K562 (cell line): ENCODE measurements around the gene FAM20B. TPM values are rescaled to one million over a fixed set of nuclear protein-coding genes. Genes with fewer than 3 reads are reported as not detected.

Source experiments
- ATAC-seq: fragments of 200-7000 bp; cut with Tn5 transposase; 3 replicates; pipeline ENCODE4 v1.9.1; 2020; ENCODE audit warnings: moderate library complexity
- BruUV-seq: library from RNA; stranded (reverse); fragments of 400-500 nt; replicated peaks from 2 replicates; lab custom pipeline; 2021; lab: Mats Ljungman, UMichigan
- CTCF ChIA-PET: fragments of 300-600 bp; formaldehyde crosslinking; extraction: SDS; loops from one replicate; lab custom pipeline; 2021; ENCODE audit warnings: low intra/inter-chr PET ratio; lab: Yijun Ruan, JAX
- POLR2A ChIA-PET: fragments of 300-600, 350-650 bp; sonication (Branson Sonifier 250); formaldehyde crosslinking; extraction: SDS; loops from one replicate; lab custom pipeline; 2021; ENCODE audit warnings: antibody characterized with exemption, inconsistent platforms; lab: Yijun Ruan, JAX
- DNase-seq, 4 experiments: peaks; one replicate each; pipeline versions ENCODE4 v3.0.0 to v3.0.0-alpha.2; 2011 to 2018; ENCODE audit warnings: low spot score in 3 of 4, mixed read lengths in 3 of 4; ENCODE audit errors: extremely low read depth in 1 of 4
- FAIRE-seq: peaks from 2 replicates; lab custom pipeline; 2011; peaks lifted over from hg19 to GRCh38; lab: Jason Lieb, UNC
- H2AFZ ChIP-seq: 2 replicates; pipeline ENCODE4 v1.6.0; 2011; ENCODE audit warnings: low read depth, low read length, control low read depth, inconsistent platforms
- H3K27ac ChIP-seq: fragments of 200-600 bp; 3 replicates; pipeline ENCODE4 v1.8.0; 2011; ENCODE audit warnings: low read depth, mild to moderate bottlenecking, control low read depth, inconsistent platforms, low read length, moderate library complexity, mixed read lengths; ENCODE audit errors: extremely low read depth
- H3K27me3 ChIP-seq, 2 experiments: fragments of 300-600 bp in 1 of 2; 2 replicates in 1 of 2; 3 replicates in 1 of 2; pipeline versions ENCODE4 v1.6.0 to v1.8.0; 2011; ENCODE audit warnings: inconsistent platforms in 2 of 2, low read length in 2 of 2, mild to moderate bottlenecking in 1 of 2, mixed read lengths in 1 of 2, moderate library complexity in 1 of 2; ENCODE audit not compliant: control insufficient read depth in 2 of 2, insufficient read depth in 2 of 2
- H3K36me3 ChIP-seq: fragments of 300-600 bp; 3 replicates; pipeline ENCODE4 v1.8.0; 2011; ENCODE audit warnings: mild to moderate bottlenecking, low read length, inconsistent platforms; ENCODE audit not compliant: control insufficient read depth, insufficient read depth
- H3K4me1 ChIP-seq, 2 experiments: fragments of 200-600 bp in 1 of 2; replicated peaks in 1 of 2; 2 replicates in 1 of 2; 3 replicates in 1 of 2; pipeline versions ENCODE4 v1.5.1 to v1.8.0; 2011; ENCODE audit warnings: inconsistent platforms in 2 of 2, low read length in 2 of 2, mild to moderate bottlenecking in 1 of 2, mixed read lengths in 1 of 2, moderate library complexity in 1 of 2; ENCODE audit not compliant: control insufficient read depth in 2 of 2, insufficient read depth in 2 of 2
- H3K4me2 ChIP-seq: 2 replicates; pipeline ENCODE4 v1.6.1; 2011; ENCODE audit warnings: low read length, control low read depth, inconsistent platforms, mixed read lengths; ENCODE audit not compliant: insufficient read depth
- H3K4me3 ChIP-seq: fragments of 200-600 bp; sonication (generic), shearing (Covaris generic); 2 replicates; pipeline ENCODE4 v1.5.1; 2016; ENCODE audit warnings: control low read depth, inconsistent platforms
- H3K79me2 ChIP-seq: fragments of 200-600 bp; 3 replicates; pipeline ENCODE4 v1.8.0; 2011; ENCODE audit warnings: low read length, inconsistent platforms; ENCODE audit not compliant: control insufficient read depth, insufficient read depth
- H3K9ac ChIP-seq, 2 experiments: 2 replicates each; pipeline versions ENCODE4 v1.6.0 to v1.6.1; 2011; ENCODE audit warnings: low read depth in 2 of 2, low read length in 2 of 2, control low read depth in 1 of 2, inconsistent platforms in 1 of 2, mild to moderate bottlenecking in 1 of 2, mixed read lengths in 1 of 2; ENCODE audit not compliant: insufficient read depth in 1 of 2
- H3K9me1 ChIP-seq: one replicate; pipeline ENCODE4 v1.6.0; 2011; ENCODE audit warnings: inconsistent platforms, mild to moderate bottlenecking, low read length, moderate library complexity; ENCODE audit not compliant: control insufficient read depth, insufficient read depth
- H3K9me3 ChIP-seq: replicated peaks from 2 replicates; pipeline ENCODE4 v1.5.1; 2011; ENCODE audit warnings: low read depth, low read length, inconsistent platforms; ENCODE audit not compliant: control insufficient read depth, insufficient read depth
- H4K20me1 ChIP-seq: replicated peaks from 2 replicates; pipeline ENCODE4 v1.6.1; 2011; ENCODE audit warnings: low read length, inconsistent platforms, mixed read lengths; ENCODE audit not compliant: control insufficient read depth, insufficient read depth
- CEBPG ChIP-seq, 3 experiments: fragments of 200-800 bp in 1 of 3; sonication (Bioruptor generic) in 1 of 3; sonication (generic) in 1 of 3; formaldehyde crosslinking in 1 of 3; IDR thresholded peaks in 2 of 3; conservative IDR thresholded peaks in 1 of 3; 2 replicates each; pipeline versions ENCODE4 v1.6.1 to v1.8.0; 2016 to 2022; ENCODE audit warnings: missing compliant biosample characterization in 2 of 3, missing genetic modification characterization in 2 of 3, mild to moderate bottlenecking in 1 of 3, missing genetic modification reagents in 1 of 3
- CSDE1 ChIP-seq, 2 experiments: fragments of 450-650 bp; IDR thresholded peaks; 2 replicates each; pipeline ENCODE4 v1.6.1; 2016; ENCODE audit warnings: mild to moderate bottlenecking in 1 of 2
- E2F1 ChIP-seq: sonication (generic); formaldehyde crosslinking; IDR thresholded peaks from 2 replicates; pipeline ENCODE4 v1.8.1; 2023; ENCODE audit warnings: mild to moderate bottlenecking, missing genetic modification reagents, moderate library complexity
- EP300 ChIP-seq: IDR thresholded peaks from 2 replicates; pipeline ENCODE4 v1.6.1; 2012; ENCODE audit warnings: low read length, improper control_type of control experiment
- ETS1 ChIP-seq: conservative IDR thresholded peaks from 2 replicates; pipeline ENCODE4 v1.6.1; 2011; ENCODE audit warnings: low read depth, mild to moderate bottlenecking, low read length; ENCODE audit not compliant: control insufficient read depth
- HNRNPH1 ChIP-seq: fragments of 200-400 bp; formaldehyde crosslinking; optimal IDR thresholded peaks from 2 replicates; pipeline ENCODE3; 2017; ENCODE audit warnings: low read depth, mild to moderate bottlenecking, low read length, moderate library complexity
- KDM4B ChIP-seq, 2 experiments: fragments of 450-650 bp in 1 of 2; sonication (generic) in 1 of 2; IDR thresholded peaks; 2 replicates each; pipeline ENCODE4 v1.6.1; 2016 to 2017; ENCODE audit warnings: borderline replicate concordance in 2 of 2, antibody characterized with exemption in 1 of 2, low read depth in 1 of 2, mild to moderate bottlenecking in 1 of 2
- PHF8 ChIP-seq: fragments of 200-600 bp; sonication (generic); IDR thresholded peaks from 2 replicates; pipeline ENCODE4 v1.6.1; 2012; ENCODE audit warnings: mixed run types, mild to moderate bottlenecking, inconsistent platforms, low read length, moderate library complexity, borderline replicate concordance
- POLR3G ChIP-seq: IDR thresholded peaks from 2 replicates; pipeline ENCODE4 v1.6.1; 2011; ENCODE audit not compliant: insufficient read length, insufficient replicate concordance; ENCODE audit errors: extremely low read depth
- TRIM24 ChIP-seq, 2 experiments: fragments of 450-650 bp; IDR thresholded peaks; 2 replicates each; pipeline ENCODE4 v1.6.1; 2016
- ZFP30 ChIP-seq: fragments of 250-450 bp; sonication (Bioruptor Pico); IDR thresholded peaks from 2 replicates; pipeline ENCODE4 v1.8.0; 2022; ENCODE audit warnings: moderate library complexity, mild to moderate bottlenecking, inconsistent platforms, borderline replicate concordance
- ZNF174 ChIP-seq: fragments of 250-450 bp; sonication (Bioruptor Pico); IDR thresholded peaks from 2 replicates; pipeline ENCODE4 v1.4.0; 2020; ENCODE audit warnings: mild to moderate bottlenecking
- ZNF445 ChIP-seq: fragments of 250-450 bp; sonication (Bioruptor Pico); IDR thresholded peaks from 2 replicates; pipeline ENCODE4 v1.4.0; 2020; ENCODE audit warnings: low read depth, mild to moderate bottlenecking, moderate library complexity
- ZNF512 ChIP-seq: IDR thresholded peaks from 2 replicates; pipeline ENCODE4 v1.6.1; 2016; ENCODE audit warnings: missing genetic modification characterization, missing compliant biosample characterization
- ZNF699 ChIP-seq: fragments of 250-450 bp; sonication (Bioruptor Pico); IDR thresholded peaks from 2 replicates; pipeline ENCODE4 v1.8.0; 2021; ENCODE audit warnings: mild to moderate bottlenecking, moderate library complexity; ENCODE audit not compliant: insufficient replicate concordance
- WGBS: fragments of 100-300 bp; shearing (Covaris generic); methylation state at CpG from one replicate; pipeline ENCODE4 v1.1.6; 2016; ENCODE audit warnings: low coverage, mixed read lengths; ENCODE audit not compliant: insufficient coverage; ENCODE audit errors: missing lambda C conversion rate; 5-methylcytosine and 5-hydroxymethylcytosine counted together
- in situ Hi-C: fragments of 300-500 bp; cut with MboI; formaldehyde crosslinking; loops from 4 replicates; pipeline ENCODE4 v1.15.0; 2018; ENCODE audit warnings: inconsistent platforms, mixed read lengths
- intact Hi-C: fragments of 100-400 bp; cut with micrococcal nuclease; formaldehyde crosslinking; loops from 2 replicates; pipeline ENCODE4 v1.14.2; 2022
- polyA plus RNA-seq, 8 experiments: library from polyadenylated mRNA; depleted of rRNA in 4 of 8; stranded (reverse) in 5 of 8; unstranded in 3 of 8; fragments of >200 nt; fragmentation: Nextera tagmentation in 2 of 8; fragmentation: Illumina TruSeq in 1 of 8; extraction: Ambion mirVana in 2 of 8; extraction: Trizol in 1 of 8; gene quantifications; 2 replicates each; pipeline versions ENCODE4 v1.2.1 to v1.2.3, GENCODE V29; 2011 to 2014; ENCODE audit warnings: inconsistent platforms in 1 of 8, missing spikeins in 1 of 8
- total RNA-seq, 7 experiments: library from RNA; depleted of rRNA in 6 of 7; stranded (reverse); fragments of >200 nt in 6 of 7; fragmentation: Illumina TruSeq in 2 of 7; extraction: Trizol in 2 of 7; gene quantifications; 2 replicates each; pipeline versions ENCODE4 v1.2.1 to v1.2.3, GENCODE V29; 2011 to 2021; ENCODE audit warnings: low replicate concordance in 1 of 7

FAM20B gene
- total and polyA plus RNA-seq, 9 of the 15 experiments (the other 6 are each of a cell fraction or from before 2014, with no cell fraction given), result 7.2 to 67.5 (median 42.9) TPM

GRCh38 chr1:178993559-178993958, 32.1 kb upstream of the FAM20B start:
- Histone ChIP-seq H3K4me2 (no peak overlapping the region), H3K9me3 (no peaks in the 10 kb centered on the region; the same call in 1 of the 2 replicates), H3K4me3 (no peak overlapping the region), H4K20me1 (no peaks in the 10 kb centered on the region), H3K36me3 (no peaks in the 10 kb centered on the region), H3K4me1 (no peaks in the 10 kb centered on the region), H3K79me2 (no peaks in the 10 kb centered on the region), H3K9ac (no peak overlapping the region), H3K27ac (no peak overlapping the region), H3K9me1 (no peaks in the 10 kb centered on the region), H2AFZ (no peak overlapping the region), H3K27me3 (no peaks in the 10 kb centered on the region)
- TF ChIP-seq ZNF512 (no peak), E2F1 (no peak), ZNF174 (CRISPR knock-in tag) (no peak), HNRNPH1 (no peak), TRIM24 (IDR thresholded peaks at IDR 0.05) (peak; percentile 83 to 89; a peak in 2 of 4 replicates), PHF8 (no peak), EP300 (0 out of 2 replicates have a peak, but pooled peaks have one; percentile 17), POLR3G (no peak), CEBPG (CRISPR knock-in tag; IDR thresholded peaks at IDR 0.05) (no peak), CEBPG (tag; conservative IDR thresholded peaks at IDR 0.05 in 1 of 2, IDR thresholded peaks at IDR 0.05 in 1 of 2) (peak in 1 of 2 experiments; percentile 79; a peak in 2 of 4 replicates), ZFP30 (CRISPR knock-in tag) (no peak), CSDE1 (IDR thresholded peaks at IDR 0.05) (no peak), KDM4B (IDR thresholded peaks at IDR 0.05; ENCODE audit: borderline replicate concordance in 2 of 2, low read depth in 1 of 2) (no peak), ZNF445 (CRISPR knock-in tag) (no peak), ZNF699 (CRISPR knock-in tag) (no peak), ETS1 (no peak)
- in situ Hi-C loops, result no loop called here
- CTCF ChIA-PET, result interaction anchor here (0.5 kb wide), 1 partner anchor 485 kb away, joined by 3 read pairs; no protein-coding TSS in a partner anchor
- FAIRE-seq (no peak), ATAC-seq (no peak), DNase-seq (no peak)
- intact Hi-C loops, result no loop called here
- no TSS peak for BruUV-seq
- WGBS, result 0% methylated on average over 1 of the region's 1 CpG
- POLR2A ChIA-PET, result no interaction called here
